Ovary (tissue), 9 donors: ENCODE measurements around the gene AKNA. TPM values are rescaled to one million over a fixed set of nuclear protein-coding genes. Genes with fewer than 3 reads are reported as not detected.

Source experiments
- DNase-seq, 5 donors: peaks; one replicate each; pipeline ENCODE4 v3.0.0-alpha.2; 2019 to 2020
- H3K27ac ChIP-seq, 2 donors: fragments of 200-600 bp; one replicate each; pipeline versions ENCODE4 v1.5.1 to v1.8.0; 2019 to 2022
- H3K27me3 ChIP-seq: fragments of 200-600 bp; one replicate; pipeline ENCODE4 v1.8.0; 2022
- H3K36me3 ChIP-seq: fragments of 200-600 bp; sonication (generic); one replicate; pipeline ENCODE4 v1.5.1; 2019
- H3K4me1 ChIP-seq: one replicate; pipeline ENCODE4 v1.8.1; 2013; ENCODE audit warnings: mild to moderate bottlenecking, moderate library complexity; ENCODE audit not compliant: insufficient read depth
- H3K4me3 ChIP-seq: fragments of 200-600 bp; sonication (generic); one replicate; pipeline ENCODE4 v1.5.1; 2017
- H3K9me3 ChIP-seq, 2 donors: fragments of 200-600 bp in 1 of 2; sonication (generic) in 1 of 2; one replicate each; pipeline versions ENCODE4 v1.5.1 to v1.8.1; 2013 to 2019; ENCODE audit warnings: mild to moderate bottlenecking in 1 of 2, moderate library complexity in 1 of 2
- EP300 ChIP-seq: sonication (generic); formaldehyde crosslinking; IDR thresholded peaks from one replicate; pipeline ENCODE4 v1.6.1; 2017; ENCODE audit warnings: antibody characterized with exemption
- POLR2A ChIP-seq: fragments of 450-650 bp; IDR thresholded peaks from one replicate; pipeline ENCODE4 v1.6.1; 2017; ENCODE audit warnings: antibody characterized with exemption, mild to moderate bottlenecking, moderate library complexity
- WGBS, 3 donors: extraction: QIAGEN DNeasy Blood & Tissue Kit in 1 of 3; methylation state at CpG; one replicate each; pipeline versions ENCODE4 v1.1.5 to v1.1.7; 2013 to 2017; 5-methylcytosine and 5-hydroxymethylcytosine counted together
- intact Hi-C, 4 donors: fragments of 100-400 bp; cut with DNase I; formaldehyde crosslinking; loops; one replicate each; pipeline versions ENCODE4 v1.11.0 to v1.15.1; 2022 to 2023
- polyA plus RNA-seq, 2 donors: library from polyadenylated mRNA; stranded (reverse); fragments of 200-250 nt in 1 of 2; fragments of 350-450 nt in 1 of 2; fragmentation: Illumina TruSeq in 1 of 2; extraction: RNeasy Lipid Tissue Mini Kit (QIAGEN cat#74804) in 1 of 2; gene quantifications; one replicate each; pipeline ENCODE4 v1.2.3, GENCODE V29; 2013 to 2014
- total RNA-seq, 7 donors: library from RNA; depleted of rRNA in 2 of 7; stranded (reverse); fragments of >200 nt in 2 of 7; fragmentation: NEBNext Ultra II Directional in 3 of 7; extraction: Animal tissue kit (Norgen Biotek cat#: 25700) in 3 of 7; gene quantifications; one replicate each; pipeline versions ENCODE4 v1.1.0 to v1.2.4, GENCODE V29; 2016 to 2023
- TF ChIP-seq, protein P1 (sequence below), 3 donors: fragments of 450-650 bp in 2 of 3; fragments of 200-600 bp in 1 of 3; IDR thresholded peaks; one replicate each; pipeline versions ENCODE4 v1.5.1 to v1.8.0; 2016 to 2022; ENCODE audit warnings: antibody characterized with exemption in 3 of 3, mild to moderate bottlenecking in 1 of 3
- donor health status: DM: no; HTN: no; CAD: no; lungs with moderate emphysema.
- donor health status: DM: no; HTN: no; CAD: no.
- donor health status: Bipolar disorder and iron deficiency.
- donor health status: DM: yes; HTN: yes; CAD: no.
- donor health status: DM: no; HTN: no; CAD: no.
- donor health status: DM: yes; HTN: yes; CAD: no.

The AKNA gene
- total and polyA plus RNA-seq, 9 donors = 12.9 to 123 (median 36.4) TPM

DNA sequence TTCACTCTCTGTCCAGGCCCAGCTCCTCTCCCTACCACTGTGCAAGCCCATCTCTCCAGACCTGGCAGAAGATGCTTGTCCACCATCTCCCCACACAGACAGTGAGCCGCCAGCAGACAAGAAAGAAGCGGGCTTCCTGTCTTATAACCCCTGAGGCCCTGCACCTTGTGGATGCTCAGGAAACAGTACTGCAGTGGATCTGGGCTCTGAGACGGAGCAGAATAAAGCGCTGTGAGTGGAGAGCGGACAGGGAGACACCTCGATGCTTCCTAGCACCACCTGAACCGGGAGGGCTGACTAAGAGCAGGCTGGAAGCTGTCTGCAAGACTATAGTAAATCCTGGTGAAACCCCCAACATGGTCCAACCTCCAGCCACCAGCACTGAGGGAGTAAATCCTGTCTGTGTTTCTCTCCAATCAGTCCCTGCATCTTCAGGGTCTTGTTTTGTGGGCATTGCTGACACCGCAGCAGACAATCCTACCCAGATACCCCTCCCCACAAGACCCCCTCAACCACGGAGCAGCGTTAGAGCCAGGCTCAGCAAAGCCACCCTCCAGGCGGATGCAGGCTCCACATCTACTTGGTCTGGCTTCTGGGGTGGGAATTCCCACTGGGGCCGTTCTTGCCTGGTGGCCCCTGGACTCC lies 39.4 kb downstream of the AKNA start:
- H3K4me1 ChIP-seq = no peaks in the 10 kb centered on the region
- H3K9me3 ChIP-seq = no peaks in the 10 kb centered on the region
- no peaks in the 10 kb centered on the region for H3K36me3 ChIP-seq
- no peak for DNase-seq
- peak overlapping the region in 1 of 2 donors; percentile 61 for H3K27ac ChIP-seq
- intact Hi-C loops = loop anchor here in 1 of 4 donors (5.0 kb wide), 1 partner anchor 49 kb away; no protein-coding TSS in a partner anchor
- no peak overlapping the region for H3K4me3 ChIP-seq
- TF ChIP-seq POLR2A (no peak), EP300 (no peak)
- TF ChIP-seq, protein P1, sequence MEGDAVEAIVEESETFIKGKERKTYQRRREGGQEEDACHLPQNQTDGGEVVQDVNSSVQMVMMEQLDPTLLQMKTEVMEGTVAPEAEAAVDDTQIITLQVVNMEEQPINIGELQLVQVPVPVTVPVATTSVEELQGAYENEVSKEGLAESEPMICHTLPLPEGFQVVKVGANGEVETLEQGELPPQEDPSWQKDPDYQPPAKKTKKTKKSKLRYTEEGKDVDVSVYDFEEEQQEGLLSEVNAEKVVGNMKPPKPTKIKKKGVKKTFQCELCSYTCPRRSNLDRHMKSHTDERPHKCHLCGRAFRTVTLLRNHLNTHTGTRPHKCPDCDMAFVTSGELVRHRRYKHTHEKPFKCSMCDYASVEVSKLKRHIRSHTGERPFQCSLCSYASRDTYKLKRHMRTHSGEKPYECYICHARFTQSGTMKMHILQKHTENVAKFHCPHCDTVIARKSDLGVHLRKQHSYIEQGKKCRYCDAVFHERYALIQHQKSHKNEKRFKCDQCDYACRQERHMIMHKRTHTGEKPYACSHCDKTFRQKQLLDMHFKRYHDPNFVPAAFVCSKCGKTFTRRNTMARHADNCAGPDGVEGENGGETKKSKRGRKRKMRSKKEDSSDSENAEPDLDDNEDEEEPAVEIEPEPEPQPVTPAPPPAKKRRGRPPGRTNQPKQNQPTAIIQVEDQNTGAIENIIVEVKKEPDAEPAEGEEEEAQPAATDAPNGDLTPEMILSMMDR (IDR thresholded peaks at IDR 0.05) = no peak
- 79 to 84% (median 81%) methylated on average over 12 of the region's 12 CpGs for WGBS, 3 donors
- H3K27me3 ChIP-seq = no peaks in the 10 kb centered on the region

DNA sequence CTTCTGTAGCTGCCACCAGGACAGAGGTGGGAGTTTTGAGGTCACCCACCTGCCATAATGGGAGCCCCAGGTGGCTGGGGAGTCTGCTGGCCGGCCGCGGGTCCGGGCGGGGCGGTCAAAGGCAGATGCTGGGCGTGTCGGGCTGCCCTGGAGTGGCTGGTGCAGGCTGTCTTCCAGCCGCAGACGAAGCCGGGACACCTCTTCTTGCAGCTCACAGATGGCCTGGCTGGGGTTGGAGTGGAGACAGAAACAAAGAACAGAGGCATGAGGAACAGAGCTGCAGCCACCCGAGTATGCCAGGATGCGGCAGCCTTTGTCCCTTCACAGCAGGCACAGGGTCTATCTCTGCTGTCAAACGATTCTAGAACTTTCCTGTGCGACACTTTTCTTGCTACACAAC lies 40.1 kb downstream of the AKNA start:
- no peak for DNase-seq
- Histone ChIP-seq H3K36me3 (no peaks in the 10 kb centered on the region), H3K27ac (no peak overlapping the region), H3K4me1 (no peaks in the 10 kb centered on the region), H3K4me3 (no peak overlapping the region), H3K27me3 (no peaks in the 10 kb centered on the region), H3K9me3 (no peaks in the 10 kb centered on the region)
- 85 to 87% (median 86%) methylated on average over 15 of the region's 15 CpGs for whole genome bisulfite sequencing, 3 donors
- no peak for TF ChIP-seq POLR2A
- TF ChIP-seq EP300 = no peak
- TF ChIP-seq, protein P1 (IDR thresholded peaks at IDR 0.05) = no peak
- intact Hi-C loops = loop anchor here in 1 of 4 donors (5.0 kb wide), 1 partner anchor 50 kb away; no protein-coding TSS in a partner anchor

DNA sequence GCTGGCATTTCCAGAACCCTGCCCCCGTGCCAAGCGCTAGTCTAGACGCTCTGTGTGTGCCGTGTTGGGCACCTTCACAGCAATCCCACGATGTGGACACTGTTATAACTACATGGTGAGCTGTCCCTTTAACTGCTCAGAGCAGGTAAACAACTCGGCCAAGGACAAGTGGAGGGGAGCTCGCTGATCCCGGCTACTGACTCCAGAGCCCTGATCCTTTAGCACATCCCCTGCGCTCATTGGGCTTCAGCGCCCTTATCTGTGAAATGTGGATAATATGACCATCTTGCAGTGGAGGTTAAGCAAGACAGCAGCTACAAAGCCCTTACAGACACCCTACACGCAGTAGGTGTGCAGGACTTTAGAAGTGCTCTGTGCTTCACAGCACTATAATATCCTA lies 41.6 kb downstream of the AKNA start:
- H3K4me3 ChIP-seq = no peak overlapping the region
- intact Hi-C loops = loop anchor here in 1 of 4 donors (5.0 kb wide), 1 partner anchor 51 kb away; no protein-coding TSS in a partner anchor
- no peaks in the 10 kb centered on the region for H3K4me1 ChIP-seq
- H3K27ac ChIP-seq = no peak overlapping the region
- WGBS, 3 donors = 47 to 62% (median 53%) methylated on average over 11 of the region's 11 CpGs
- no peaks in the 10 kb centered on the region for H3K36me3 ChIP-seq
- TF ChIP-seq, protein P1 (IDR thresholded peaks at IDR 0.05) = no peak
- no peaks in the 10 kb centered on the region for H3K9me3 ChIP-seq
- no peak for DNase-seq
- H3K27me3 ChIP-seq = no peaks in the 10 kb centered on the region

DNA sequence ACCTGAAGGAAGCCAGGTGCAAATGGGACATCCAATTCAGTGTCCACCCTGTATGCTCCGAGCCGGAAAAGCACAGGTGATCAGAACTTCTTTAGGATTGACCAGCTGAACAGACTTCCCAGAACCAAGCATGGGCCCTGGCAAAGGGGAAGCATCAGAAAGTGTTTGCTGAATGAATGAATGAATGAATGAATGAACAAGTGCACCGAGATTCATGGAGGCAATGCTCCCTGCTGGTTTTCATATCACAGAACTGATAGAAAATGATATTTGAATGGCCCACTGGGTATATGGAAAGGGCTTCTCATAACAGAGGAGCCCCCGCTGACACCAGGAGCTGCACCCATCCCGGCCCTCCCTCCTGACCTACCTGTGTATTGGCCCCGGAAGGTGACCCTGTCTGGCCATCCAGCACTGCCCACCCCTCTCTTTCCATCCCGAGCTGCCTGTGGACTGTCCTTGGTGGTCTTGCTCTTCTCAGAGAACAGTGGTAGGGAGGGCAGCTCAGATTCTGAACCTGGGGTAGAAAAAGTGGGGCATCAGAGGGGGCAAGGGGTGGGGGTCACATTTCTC lies 42.2 kb downstream of the AKNA start:
- 79 to 84% (median 80%) methylated on average over 7 of the region's 7 CpGs for WGBS, 3 donors
- Histone ChIP-seq H3K36me3 (no peaks in the 10 kb centered on the region), H3K9me3 (no peaks in the 10 kb centered on the region), H3K27ac (no peak overlapping the region), H3K27me3 (no peaks in the 10 kb centered on the region), H3K4me3 (no peak overlapping the region), H3K4me1 (no peaks in the 10 kb centered on the region)
- no peak for DNase-seq
- intact Hi-C loops = loop anchor here in 1 of 4 donors (5.0 kb wide), 1 partner anchor 52 kb away; no protein-coding TSS in a partner anchor
- TF ChIP-seq, protein P1 (IDR thresholded peaks at IDR 0.05) = no peak
- no peak for TF ChIP-seq EP300
- no peak for TF ChIP-seq POLR2A
